Right lobe of liver (tissue), 6 donors: ENCODE data around the gene PDZD2. TPM values are rescaled to one million over a fixed set of nuclear protein-coding genes. Genes with fewer than 3 reads are reported as not detected.
A peak's percentile ranks its signal among the peaks of the same experiment; 100 is the strongest.

Experiments used
- ATAC-seq, 4 donors: fragments of 200-7000 bp; cut with Tn5 transposase; one replicate each; pipeline ENCODE4 v1.9.1; 2020; ENCODE audit warnings: mild to moderate bottlenecking in 4 of 4, moderate library complexity in 4 of 4
- DNase-seq, 3 donors: peaks; one replicate each; pipeline ENCODE4 v3.0.0-alpha.2; 2020
- H3K27ac ChIP-seq, 3 donors: fragments of 200-600 bp; one replicate each; pipeline ENCODE4 v1.8.0; 2022
- H3K27me3 ChIP-seq, 2 donors: fragments of 200-600 bp; one replicate each; pipeline ENCODE4 v1.8.0; 2022
- H3K36me3 ChIP-seq, 4 donors: fragments of 200-600 bp; sonication (generic) in 1 of 4; one replicate each; pipeline versions ENCODE4 v1.5.1 to v1.8.0; 2017 to 2022; ENCODE audit warnings: control low read depth in 1 of 4
- H3K4me1 ChIP-seq, 4 donors: fragments of 200-600 bp; sonication (generic) in 1 of 4; one replicate each; pipeline versions ENCODE4 v1.5.1 to v1.8.0; 2017 to 2022; ENCODE audit warnings: control low read depth in 1 of 4
- H3K4me3 ChIP-seq, 3 donors: fragments of 200-600 bp; one replicate each; pipeline ENCODE4 v1.8.0; 2022
- H3K9me3 ChIP-seq, 4 donors: fragments of 200-600 bp; sonication (generic) in 1 of 4; one replicate each; pipeline versions ENCODE4 v1.5.1 to v1.8.0; 2017 to 2022; ENCODE audit warnings: control low read depth in 1 of 4
- CTCF ChIP-seq, 4 donors: fragments of 200-600 bp in 3 of 4; fragments of 450-650 bp in 1 of 4; IDR thresholded peaks; one replicate each; pipeline versions ENCODE4 v1.5.1 to v1.8.0; 2016 to 2022; ENCODE audit warnings: antibody characterized with exemption in 4 of 4, mild to moderate bottlenecking in 2 of 4
- POLR2A ChIP-seq: fragments of 450-650 bp; IDR thresholded peaks from one replicate; pipeline ENCODE4 v1.6.1; 2017; ENCODE audit warnings: antibody characterized with exemption, mild to moderate bottlenecking
- WGBS: methylation state at CpG from one replicate; pipeline ENCODE4 v1.1.6; 2018; ENCODE audit warnings: low coverage, low lambda C conversion rate; ENCODE audit not compliant: insufficient coverage; ENCODE audit errors: missing lambda C conversion rate; 5-methylcytosine and 5-hydroxymethylcytosine counted together
- intact Hi-C, 2 donors: fragments of 100-400 bp; cut with DNase I; formaldehyde crosslinking; loops; one replicate each; pipeline versions ENCODE4 v1.11.2 to v1.14.1; 2022
- total RNA-seq, 6 experiments: library from RNA; depleted of rRNA in 2 of 6; stranded (reverse); fragments of >200 nt in 2 of 6; fragmentation: NEBNext Ultra II Directional in 3 of 6; extraction: Animal tissue kit (Norgen Biotek cat#: 25700) in 3 of 6; gene quantifications; one replicate each; pipeline versions ENCODE4 v1.1.0 to v1.2.4, GENCODE V29; 2016 to 2023
- donor health status: DM: no; HTN: yes; CAD: no.
- donor health status: DM: no; HTN: no; CAD: no.
- donor health status: DM: no; HTN: no; CAD: no.
- donor health status: DM: no; HTN: yes; CAD: no.
- donor health status: DM: no; HTN: yes; CAD: no.

Gene PDZD2
- total RNA-seq, 6 experiments from 2014 or later, result 0.43 to 1.9 (median 0.88) TPM

- intact Hi-C loops, result no loop called here
These were observed 484.3 kb downstream of the PDZD2 start for GRCh38 chr5:32123058-32123805.

GRCh38 chr5:32123889-32124676 lies 485.2 kb downstream of the PDZD2 start:
- Histone ChIP-seq H3K27me3 (no peaks in the 10 kb centered on the region), H3K36me3 (peaks cover 7 to 19% (median 10%) of the 10 kb centered on the region in 4 donors), H3K4me1 (peaks cover 0 to 34% (median 7%) of the 10 kb centered on the region in 4 donors), H3K9me3 (no peaks in the 10 kb centered on the region), H3K27ac (no peak overlapping the region), H3K4me3 (no peak overlapping the region)
- WGBS, result 61% methylated on average over 6 of the region's 6 CpGs
- DNase-seq (no peak), ATAC-seq (no peak)
- TF ChIP-seq CTCF (IDR thresholded peaks at IDR 0.05), result no peak
- TF ChIP-seq POLR2A, result no peak
- intact Hi-C loops, result no loop called here

More at GRCh38 chr5:32123058-32123805, 484.3 kb downstream of the PDZD2 start:
- TF ChIP-seq CTCF (IDR thresholded peaks at IDR 0.05), result no peak
- TF ChIP-seq POLR2A, result no peak
- H3K27ac ChIP-seq, result peak overlapping the region in 1 of 3 donors; percentile 20
- peaks cover 0 to 34% (median 7%) of the 10 kb centered on the region in 4 donors for H3K4me1 ChIP-seq
- H3K4me3 ChIP-seq, result no peak overlapping the region
- no peaks in the 10 kb centered on the region for H3K9me3 ChIP-seq
- ATAC-seq, result peak in 2 of 4 donors; percentile 36 to 48
- peaks cover 7 to 19% (median 9%) of the 10 kb centered on the region in 4 donors for H3K36me3 ChIP-seq
- WGBS, result 64% methylated on average over 8 of the region's 8 CpGs
- H3K27me3 ChIP-seq, result no peaks in the 10 kb centered on the region
- DNase-seq, result no peak

GRCh38 chr5:32126691-32127090 lies 487.8 kb downstream of the PDZD2 start:
- DNase-seq (no peak), ATAC-seq (peak; percentile 22 to 55 (median 45))
- no peaks in the 10 kb centered on the region for H3K9me3 ChIP-seq
- H3K27me3 ChIP-seq, result no peaks in the 10 kb centered on the region
- H3K36me3 ChIP-seq, result peaks cover 0 to 19% (median 8%) of the 10 kb centered on the region in 4 donors
- WGBS, result 19% methylated on average over 1 of the region's 1 CpG
- H3K4me1 ChIP-seq, result peaks cover 0 to 34% (median 7%) of the 10 kb centered on the region in 4 donors
- intact Hi-C loops, result no loop called here
- H3K27ac ChIP-seq, result no peak overlapping the region
- H3K4me3 ChIP-seq, result no peak overlapping the region
- TF ChIP-seq CTCF (IDR thresholded peaks at IDR 0.05) (no peak), POLR2A (no peak)

- Histone ChIP-seq H3K27ac (no peak overlapping the region), H3K4me3 (no peak overlapping the region), H3K27me3 (no peaks in the 10 kb centered on the region), H3K4me1 (peaks cover 0 to 34% (median 7%) of the 10 kb centered on the region in 4 donors), H3K36me3 (peaks cover 0 to 19% (median 8%) of the 10 kb centered on the region in 4 donors), H3K9me3 (no peaks in the 10 kb centered on the region)
- WGBS, result 91% methylated on average over 1 of the region's 3 CpGs
- TF ChIP-seq POLR2A (no peak), CTCF (IDR thresholded peaks at IDR 0.05) (no peak)
- no peak for DNase-seq
- intact Hi-C loops, result no loop called here
- ATAC-seq, result peak; percentile 17 to 47 (median 30)
These were observed 488.8 kb downstream of the PDZD2 start for GRCh38 chr5:32127711-32128110.
